ENCODE results near the gene RUBCNL. TPM values are rescaled to one million over a fixed set of nuclear protein-coding genes. Genes with fewer than 3 reads are reported as not detected.

The RUBCNL gene, protein sequence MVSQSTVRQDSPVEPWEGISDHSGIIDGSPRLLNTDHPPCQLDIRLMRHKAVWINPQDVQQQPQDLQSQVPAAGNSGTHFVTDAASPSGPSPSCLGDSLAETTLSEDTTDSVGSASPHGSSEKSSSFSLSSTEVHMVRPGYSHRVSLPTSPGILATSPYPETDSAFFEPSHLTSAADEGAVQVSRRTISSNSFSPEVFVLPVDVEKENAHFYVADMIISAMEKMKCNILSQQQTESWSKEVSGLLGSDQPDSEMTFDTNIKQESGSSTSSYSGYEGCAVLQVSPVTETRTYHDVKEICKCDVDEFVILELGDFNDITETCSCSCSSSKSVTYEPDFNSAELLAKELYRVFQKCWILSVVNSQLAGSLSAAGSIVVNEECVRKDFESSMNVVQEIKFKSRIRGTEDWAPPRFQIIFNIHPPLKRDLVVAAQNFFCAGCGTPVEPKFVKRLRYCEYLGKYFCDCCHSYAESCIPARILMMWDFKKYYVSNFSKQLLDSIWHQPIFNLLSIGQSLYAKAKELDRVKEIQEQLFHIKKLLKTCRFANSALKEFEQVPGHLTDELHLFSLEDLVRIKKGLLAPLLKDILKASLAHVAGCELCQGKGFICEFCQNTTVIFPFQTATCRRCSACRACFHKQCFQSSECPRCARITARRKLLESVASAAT
- total RNA-seq = 0.14 and 0.55 TPM in 2 replicates

DNA sequence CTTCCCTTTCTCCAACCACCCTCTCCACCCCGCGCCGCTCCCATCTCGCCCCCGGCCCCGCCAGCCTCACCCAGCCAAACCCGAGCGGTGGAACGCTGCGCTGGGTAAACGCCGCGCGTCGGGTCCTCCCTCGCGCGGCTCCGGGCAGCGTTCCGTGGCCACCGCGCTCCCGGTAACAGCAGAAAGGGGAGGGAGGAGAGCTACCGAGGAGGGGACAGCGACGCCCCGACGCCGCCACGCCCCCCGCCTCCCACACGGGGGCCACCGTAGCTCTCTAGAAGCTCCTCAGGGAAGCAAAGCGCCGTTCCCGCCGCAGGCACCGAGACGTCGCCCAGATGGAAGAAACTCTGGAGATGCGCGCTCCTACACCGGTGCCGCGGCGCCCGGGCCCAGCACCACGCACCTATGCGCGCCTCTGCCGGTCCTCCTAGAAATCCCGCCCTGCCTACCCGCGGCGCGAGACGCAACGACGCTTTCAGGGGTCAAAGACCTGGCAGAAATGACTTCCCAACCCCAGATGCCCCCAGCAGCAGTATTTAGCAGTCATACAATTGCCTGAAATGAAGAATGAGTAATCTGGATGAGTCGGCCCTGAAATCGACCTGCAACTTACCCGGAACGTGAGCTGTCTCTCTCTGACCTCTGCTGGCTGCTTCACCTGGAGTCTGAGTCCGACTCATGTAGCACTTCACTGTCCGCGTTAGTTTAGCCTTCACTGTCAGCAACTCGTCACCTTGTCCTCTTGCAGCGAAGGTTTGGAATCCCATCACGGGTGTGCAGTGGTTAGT is at the start of gene RUBCNL:
TSS of gene RUBCNL (minus strand) at position 189 of the 788 bp plus-strand sequence. CDS start 14,777 bp downstream, outside the sequence.

Other genes with a start within 250 kb of the RUBCNL start
- gene LCP1, start 205.1 kb downstream of the RUBCNL start, total RNA-seq = 0.09 and 0.28 TPM in 2 replicates
- under 0.01 TPM in 1 of 2 replicates, not detected in the other for gene LRRC63, start 175.3 kb downstream of the RUBCNL start, total RNA-seq
- 3.7 and 4.9 TPM in 2 replicates for gene LRCH1, start 165.9 kb upstream of the RUBCNL start, total RNA-seq

All from smooth muscle cell of bladder (primary cell).